Measurements from ENCODE around the gene MAPK4.
"Not testable (repeated sequence)": the region's sequence is repeated elsewhere in the genome, so short reads cannot be mapped to it uniquely, and the experiment has no call there.

The MAPK4 gene

GRCh38 chr18:50769463-50769862, 209.6 kb downstream of the MAPK4 start:
- no peak for FAIRE-seq

GRCh38 chr18:50775207-50775606, 215.3 kb downstream of the MAPK4 start:
- FAIRE-seq: no peak

GRCh38 chr18:50775726-50776125, 215.8 kb downstream of the MAPK4 start:
- no peak for FAIRE-seq

DNA sequence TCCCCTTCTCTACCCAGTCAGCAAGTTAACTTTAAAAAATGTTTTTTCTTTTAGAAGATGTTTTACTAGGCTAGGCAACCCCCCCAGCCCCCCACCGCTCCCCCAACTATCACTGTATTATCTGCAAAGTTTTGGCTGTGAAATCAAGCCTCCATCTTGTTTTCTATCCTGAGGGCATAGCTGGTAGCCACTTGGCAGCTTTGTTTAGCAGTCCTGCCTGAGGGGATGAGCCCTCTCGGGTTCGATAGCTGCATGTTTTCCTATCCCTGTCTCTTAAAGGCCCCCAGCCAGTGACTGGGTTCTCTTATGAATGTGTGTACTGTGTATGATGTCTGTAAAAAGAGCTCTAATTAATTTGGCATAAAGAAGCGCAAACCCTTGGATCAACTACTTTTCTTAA, 216.5 kb downstream of the MAPK4 start:
- FAIRE-seq: no peak

- not testable (repeated sequence) for FAIRE-seq
These were observed 219.1 kb downstream of the MAPK4 start for GRCh38 chr18:50779021-50779420.

Measured in A204.1 (cell line).